GM15510 (cell line): Measurements from ENCODE around the gene TEAD1.

Experiments
- POLR2A ChIP-seq: IDR thresholded peaks from 3 replicates; pipeline ENCODE4 v1.6.1; 2011; ENCODE audit warnings: borderline replicate concordance; ENCODE audit not compliant: insufficient read length; ENCODE audit errors: extremely low read depth

Gene TEAD1

DNA sequence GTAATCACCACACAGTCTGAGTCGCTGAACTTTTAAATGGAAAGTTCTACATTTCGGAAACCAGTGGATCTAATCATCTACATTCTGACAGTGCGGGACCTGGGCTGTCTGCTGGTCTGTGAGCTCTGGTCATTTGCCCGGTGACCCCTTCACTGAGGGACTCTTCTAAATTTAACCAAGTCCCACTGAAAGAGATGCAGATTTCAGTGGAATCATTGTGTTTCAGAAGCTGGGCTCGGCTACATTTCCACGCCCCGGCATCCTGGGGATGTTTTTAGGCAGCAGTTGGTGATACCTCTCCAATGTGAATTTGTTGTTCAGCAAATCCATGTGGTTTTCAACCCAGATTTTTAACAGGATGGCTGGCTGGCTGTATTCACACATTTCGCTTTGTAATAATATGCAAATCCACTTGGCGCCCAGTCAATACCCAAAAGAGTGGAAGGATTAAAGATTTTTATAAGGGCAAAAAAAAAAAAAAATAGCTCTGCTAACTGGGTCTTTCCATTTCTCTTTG lies 189.4 kb downstream of the TEAD1 start:
- no peak for TF ChIP-seq POLR2A

DNA sequence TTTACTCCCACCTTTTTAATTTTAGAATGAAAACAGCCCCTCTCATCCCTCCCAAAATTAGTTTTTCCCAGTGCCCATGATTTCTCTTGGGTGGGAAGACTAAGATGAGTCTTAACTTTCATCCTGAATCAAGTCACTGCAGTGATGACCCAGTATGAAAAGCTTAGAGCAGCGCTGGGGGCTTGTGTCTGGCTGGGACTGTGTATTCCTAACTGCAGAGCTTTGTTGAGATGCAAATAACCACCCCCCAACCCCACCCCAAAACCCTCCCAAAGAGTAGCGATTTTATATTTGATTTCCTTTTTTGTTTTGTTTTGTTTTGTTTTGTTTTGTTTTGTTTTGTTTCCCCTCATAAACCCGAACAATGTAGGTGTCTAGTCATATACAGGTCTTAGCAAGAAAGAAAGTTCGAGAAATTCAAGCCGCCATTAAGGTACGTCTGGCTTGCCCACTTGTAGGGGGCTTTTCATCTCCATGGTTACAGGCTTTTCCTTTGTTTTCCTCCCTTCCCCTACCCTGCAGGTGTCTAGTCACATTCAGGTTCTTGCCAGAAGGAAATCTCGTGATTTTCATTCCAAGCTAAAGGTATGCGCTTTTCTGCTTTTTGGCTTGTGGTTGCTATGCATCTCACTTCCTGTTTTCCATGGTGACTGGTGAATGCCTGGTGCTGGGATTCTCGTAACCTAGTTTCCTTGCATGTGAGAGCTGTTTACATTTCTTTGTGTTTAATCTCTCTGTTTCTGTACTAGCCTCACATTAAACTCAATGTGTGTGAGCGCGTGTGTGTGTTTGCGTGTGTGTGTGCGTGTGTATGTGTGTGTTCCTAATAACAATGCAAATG lies 190.3 kb downstream of the TEAD1 start:
- TF ChIP-seq POLR2A, result no peak

DNA sequence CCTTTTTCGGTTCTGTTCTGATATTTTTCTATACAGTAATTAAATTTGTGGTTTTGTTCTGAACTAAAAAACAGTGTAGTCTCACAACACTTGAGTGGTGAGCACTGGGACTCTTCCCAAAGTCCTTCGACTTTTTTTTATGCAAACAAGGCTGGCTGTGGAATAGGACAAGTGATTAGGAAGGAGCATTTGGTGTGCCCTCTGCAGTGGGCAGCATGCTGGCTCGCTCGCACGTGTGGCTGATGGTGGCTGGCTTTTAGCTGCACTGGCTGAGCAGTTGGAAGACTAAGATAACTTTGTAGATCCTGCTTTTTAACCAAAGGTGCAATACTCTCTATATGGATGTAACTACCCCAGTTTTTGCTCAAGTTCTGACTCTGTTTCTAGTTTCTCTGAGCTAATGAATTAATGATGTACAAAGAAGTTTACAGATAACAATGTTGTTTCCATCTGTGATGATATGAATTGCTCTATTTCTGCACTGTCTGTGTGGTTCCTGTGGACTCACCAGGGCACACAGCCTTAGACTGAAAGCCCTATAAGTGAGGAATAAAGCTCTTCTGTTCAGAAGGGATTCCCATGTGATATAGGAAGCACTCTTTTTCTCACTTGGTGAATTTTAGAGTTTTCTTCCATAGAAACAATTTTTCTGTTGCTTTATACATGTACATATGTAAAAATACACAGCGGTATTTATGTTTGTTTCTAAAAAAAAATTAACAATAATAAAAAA lies 191.8 kb downstream of the TEAD1 start:
- no peak for TF ChIP-seq POLR2A

DNA sequence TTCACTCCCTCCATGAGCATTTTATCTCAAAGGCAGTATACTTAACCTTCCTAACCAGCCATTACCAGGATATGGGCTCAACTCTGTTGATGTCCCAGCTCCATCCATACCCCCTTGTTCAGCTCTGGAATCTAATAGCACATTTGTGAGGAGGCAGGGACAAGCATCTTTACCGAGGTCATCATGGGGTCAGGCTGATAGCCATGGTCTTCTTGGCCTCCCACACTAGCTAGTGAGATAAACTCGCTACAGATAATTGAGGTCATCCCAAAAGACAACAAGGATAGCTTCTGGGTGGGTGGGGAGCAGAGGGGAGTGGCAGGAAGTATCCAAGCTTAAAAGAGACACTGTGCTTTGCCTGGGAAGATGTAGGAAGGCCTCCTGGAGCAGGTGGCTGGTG lies 193.3 kb downstream of the TEAD1 start:
- TF ChIP-seq POLR2A, result no peak

DNA sequence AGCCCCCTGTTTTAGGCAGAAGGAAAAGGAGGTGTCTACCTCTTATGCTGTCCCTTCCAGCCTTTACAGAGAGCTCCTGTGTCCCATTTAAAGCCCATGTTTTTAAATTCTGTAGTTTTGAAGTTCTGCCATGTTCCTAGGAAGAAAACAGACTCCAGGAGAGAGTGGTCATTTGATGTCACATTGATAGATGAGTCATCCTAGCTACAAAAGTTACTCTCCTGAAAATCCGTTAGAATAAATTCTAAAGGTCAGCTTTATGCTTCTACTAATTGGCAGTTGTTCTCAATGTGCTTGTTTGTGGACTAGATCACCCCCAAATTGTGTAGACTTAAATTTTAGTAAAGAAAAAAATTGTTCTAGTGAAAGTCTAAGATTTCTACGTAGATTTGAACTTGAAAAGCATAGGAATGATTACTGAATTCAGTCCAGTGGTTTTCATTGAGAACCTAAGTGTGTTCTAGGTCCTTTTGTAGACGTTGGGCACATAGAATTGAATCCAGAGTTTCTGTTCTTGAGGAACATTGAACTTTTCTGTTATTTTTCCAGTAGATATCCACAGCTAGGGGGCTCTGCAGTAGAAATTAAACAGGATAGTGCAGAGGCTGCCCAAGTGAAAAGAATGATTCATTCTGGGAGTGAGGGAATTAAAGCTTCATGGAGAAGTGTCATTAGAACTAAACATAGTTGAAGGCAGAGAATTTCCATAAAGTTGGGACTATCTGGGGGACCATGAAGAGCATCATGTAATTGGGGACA lies 194.3 kb downstream of the TEAD1 start:
- no peak for TF ChIP-seq POLR2A

DNA sequence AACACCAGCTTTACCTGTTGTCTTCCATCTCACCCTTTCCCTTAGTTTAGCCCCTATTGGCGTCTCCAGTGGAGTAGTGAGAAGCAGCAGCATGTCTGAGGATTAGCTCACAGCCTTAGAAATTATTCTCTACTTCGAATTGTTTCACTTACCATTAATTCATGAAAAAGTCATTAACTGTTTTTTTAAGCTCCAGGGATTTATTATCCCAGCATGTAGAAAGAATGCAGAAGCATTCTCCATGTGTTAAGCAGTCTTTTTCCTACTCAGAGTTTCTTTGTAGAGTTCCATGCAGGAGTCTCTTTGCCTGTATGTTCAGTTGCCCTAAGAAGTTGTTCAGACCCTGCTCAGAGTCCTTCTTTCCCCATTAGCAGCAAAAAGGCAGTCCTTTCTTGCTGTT lies 197.0 kb downstream of the TEAD1 start:
- TF ChIP-seq POLR2A, result no peak

DNA sequence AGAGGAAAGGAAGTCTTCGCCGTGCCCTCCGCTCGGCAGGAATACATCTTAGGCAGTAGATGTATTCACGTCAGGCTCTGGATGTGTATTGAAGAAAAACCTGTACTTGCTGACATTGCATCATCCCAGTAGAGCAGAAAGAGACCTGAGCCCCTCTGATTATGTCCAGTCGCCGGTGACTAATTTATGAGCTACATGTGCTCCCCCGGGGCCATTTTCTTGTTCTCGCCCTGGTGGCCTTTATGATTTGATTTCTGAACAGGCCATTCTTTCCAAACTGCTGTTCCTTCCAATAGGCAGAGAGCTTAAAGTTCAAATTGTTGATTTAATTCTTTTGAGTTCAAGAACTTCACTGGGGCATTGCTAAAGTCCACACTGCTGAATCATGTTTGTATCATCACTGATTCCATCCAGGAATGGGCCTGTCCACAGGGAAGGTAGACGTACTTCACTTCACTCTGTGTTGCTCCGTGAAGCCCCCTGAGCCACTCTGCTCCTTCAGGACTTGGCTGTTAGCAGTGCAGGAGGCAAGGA lies 197.6 kb downstream of the TEAD1 start:
- TF ChIP-seq POLR2A, result no peak

DNA sequence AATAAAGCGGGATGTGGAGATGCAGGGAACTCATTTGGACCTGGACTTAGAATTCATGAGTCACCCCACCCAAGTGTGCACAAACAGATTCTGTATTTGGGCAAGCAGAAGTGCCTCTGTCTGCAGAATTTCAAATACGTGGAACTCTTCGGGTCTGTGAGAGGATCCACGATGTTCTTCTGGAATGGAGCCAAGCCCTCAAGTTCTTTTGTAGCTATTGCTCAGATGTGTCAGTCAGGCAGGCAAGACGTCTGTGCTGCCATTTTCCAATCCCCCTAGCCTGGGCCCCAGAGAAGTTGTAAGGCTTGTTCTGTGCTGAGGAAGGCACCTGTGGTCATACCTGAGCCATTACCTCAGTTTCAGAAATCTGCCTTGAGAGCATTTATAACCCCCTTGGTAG lies 202.1 kb downstream of the TEAD1 start:
- TF ChIP-seq POLR2A, result no peak

DNA sequence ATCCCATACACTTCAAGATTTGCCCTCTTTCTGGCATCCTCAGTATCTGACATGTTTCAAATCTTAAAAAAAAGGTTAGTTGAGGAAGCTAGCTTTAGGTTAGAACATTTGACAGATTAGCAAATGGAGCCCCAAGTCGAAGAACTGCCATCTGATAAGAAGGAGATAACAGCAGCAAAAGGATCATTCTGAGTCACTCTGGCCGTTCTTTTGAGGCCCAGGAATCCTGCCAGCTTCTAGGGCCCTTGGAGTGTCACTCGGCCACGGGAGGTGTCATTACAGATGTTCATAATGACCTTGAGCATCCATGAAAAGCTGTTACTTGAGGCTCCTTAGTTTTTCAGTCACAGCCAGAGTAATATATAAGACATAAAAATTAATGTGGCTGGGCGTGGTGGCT lies 202.8 kb downstream of the TEAD1 start:
- no peak for TF ChIP-seq POLR2A

DNA sequence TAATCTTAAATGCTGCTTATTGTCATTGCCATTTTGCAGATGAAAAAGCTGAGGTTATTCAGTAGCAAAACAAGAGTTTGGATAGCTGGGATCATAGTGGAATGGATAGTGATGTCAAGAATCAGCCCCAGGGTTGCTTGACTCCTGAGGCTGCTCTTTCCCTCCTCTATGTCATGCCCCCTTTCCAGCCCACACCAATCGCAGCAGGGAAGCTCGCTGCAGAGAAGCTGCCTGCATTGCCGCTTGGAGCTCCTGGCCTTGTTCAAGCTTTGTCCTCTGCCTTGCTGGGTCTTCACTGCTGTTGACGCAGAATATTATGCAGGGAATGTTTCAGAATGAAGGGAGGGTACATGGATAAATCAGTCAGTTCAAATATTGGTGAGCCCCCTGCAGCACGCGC lies 206.1 kb downstream of the TEAD1 start:
- no peak for TF ChIP-seq POLR2A

DNA sequence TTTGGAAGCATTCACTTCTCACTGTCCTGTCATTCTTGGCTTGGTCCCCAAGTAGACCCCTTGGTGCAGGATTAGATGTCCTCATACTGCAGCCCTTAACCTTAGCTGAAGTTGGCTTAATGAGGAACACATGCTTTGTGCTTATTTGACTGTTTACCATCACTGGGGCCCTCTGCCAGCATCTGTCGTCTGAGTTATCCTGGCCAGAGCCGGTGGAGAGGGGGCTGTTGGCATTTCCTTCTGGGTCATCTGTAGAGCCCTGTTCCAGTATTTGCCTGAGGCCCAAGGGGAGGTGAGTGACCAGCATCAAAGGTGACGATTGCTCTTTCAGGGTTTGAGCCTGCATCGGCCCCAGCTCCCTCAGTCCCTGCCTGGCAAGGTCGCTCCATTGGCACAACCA lies 208.4 kb downstream of the TEAD1 start:
- no peak for TF ChIP-seq POLR2A

DNA sequence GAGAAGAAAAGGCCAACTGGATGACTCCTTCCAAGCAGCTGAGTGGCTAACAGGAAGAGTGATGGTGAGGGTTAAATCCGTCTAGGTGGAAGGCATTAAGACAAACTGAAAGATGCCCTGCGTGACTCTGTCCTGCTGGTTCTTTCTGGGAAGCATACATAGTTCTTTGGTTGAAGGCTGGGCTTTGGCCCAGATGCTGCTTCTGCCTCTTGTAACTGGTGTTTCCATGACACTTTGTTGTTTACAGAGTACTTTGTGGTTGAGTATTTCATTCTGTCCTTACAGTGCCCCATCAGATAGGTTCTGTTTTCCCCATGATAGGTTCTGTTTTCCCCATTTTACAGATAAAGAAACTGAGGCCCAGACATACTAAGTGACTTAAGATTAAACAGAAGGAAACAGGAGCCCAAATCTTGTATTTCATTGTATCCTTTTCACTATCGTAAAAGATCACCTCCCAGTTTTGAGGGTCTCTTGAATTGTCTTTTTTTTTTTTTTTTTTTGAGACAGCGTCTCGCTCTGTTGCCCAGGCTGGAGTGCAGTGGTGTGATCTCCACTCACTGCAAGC lies 210.6 kb downstream of the TEAD1 start:
- no peak for TF ChIP-seq POLR2A

DNA sequence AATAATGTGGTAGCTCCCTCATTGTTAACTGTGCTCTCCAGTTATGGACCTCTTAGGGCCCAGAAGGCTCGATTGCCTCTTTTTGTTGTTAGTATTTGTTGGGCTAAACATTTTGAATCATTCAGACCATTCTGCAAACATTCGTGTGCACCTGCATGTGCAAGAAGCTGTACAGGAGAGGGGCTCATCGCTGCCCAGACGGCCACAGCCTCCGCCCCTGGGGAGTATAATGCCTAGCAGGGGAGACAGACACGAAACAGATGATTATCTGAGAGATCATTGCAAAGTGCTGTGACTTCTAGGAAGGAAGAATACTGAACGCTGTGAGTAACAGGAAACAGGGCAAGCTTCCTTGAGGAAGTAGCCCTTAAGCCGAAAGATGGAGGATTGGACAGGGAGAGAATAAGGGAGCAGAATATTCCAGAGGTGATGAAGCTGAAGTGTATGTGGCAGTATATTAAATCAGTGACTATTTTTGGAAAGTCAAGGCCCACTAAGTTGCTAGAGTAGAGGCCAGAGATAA lies 211.6 kb downstream of the TEAD1 start:
- no peak for TF ChIP-seq POLR2A

DNA sequence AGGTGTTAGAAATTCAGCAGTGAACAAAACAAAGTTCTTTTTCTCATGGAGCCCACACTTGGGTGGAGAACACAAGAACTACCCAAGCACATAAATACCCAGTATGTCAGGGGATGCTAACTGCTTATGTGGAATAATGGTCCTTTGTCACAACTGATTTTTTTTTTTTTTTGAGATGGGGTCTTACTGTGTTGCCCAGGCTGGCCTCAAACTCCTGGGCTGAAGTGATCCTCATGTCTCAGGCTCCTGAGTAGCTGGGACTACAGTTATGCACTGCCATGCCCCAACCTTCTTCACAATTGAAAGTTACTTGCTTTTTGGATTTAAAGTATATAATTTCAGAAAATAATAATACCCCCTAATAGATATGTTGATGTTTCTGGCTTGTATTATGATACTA lies 212.3 kb downstream of the TEAD1 start:
- no peak for TF ChIP-seq POLR2A
